Fibroblast of skin of back (primary cell): Measurements from ENCODE around the gene ASXL1. TPM values are rescaled to one million over a fixed set of nuclear protein-coding genes. Genes with fewer than 3 reads are reported as not detected.
A peak's percentile ranks its signal among the peaks of the same experiment; 100 is the strongest.
"Not testable (repeated sequence)": the region's sequence is repeated elsewhere in the genome, so short reads cannot be mapped to it uniquely, and the experiment has no call there.

ENCODE experiments used
- DNase-seq: peaks from one replicate; pipeline ENCODE4 v3.0.0-alpha.2; 2013
- polyA plus RNA-seq, 2 experiments: library from polyadenylated mRNA; unstranded; fragments of 120-200 nt; gene quantifications; one replicate each; pipeline ENCODE4 v1.2.1, GENCODE V29; 2013; ENCODE audit not compliant: insufficient read length in 2 of 2

Gene ASXL1
- 48.3 TPM for polyA plus RNA-seq (2013, experiment 1 of 2; ENCODE audit: insufficient read length)
- 35.1 TPM for polyA plus RNA-seq (2013, experiment 2 of 2; ENCODE audit: insufficient read length)

GRCh38 chr20:32357869-32358631 is at the start of gene ASXL1:
TSS of gene ASXL1 (plus strand) at chr20:32358331. CDS start at chr20:32358776, 445 bp downstream.
- DNase-seq: peak; percentile 98

DNA sequence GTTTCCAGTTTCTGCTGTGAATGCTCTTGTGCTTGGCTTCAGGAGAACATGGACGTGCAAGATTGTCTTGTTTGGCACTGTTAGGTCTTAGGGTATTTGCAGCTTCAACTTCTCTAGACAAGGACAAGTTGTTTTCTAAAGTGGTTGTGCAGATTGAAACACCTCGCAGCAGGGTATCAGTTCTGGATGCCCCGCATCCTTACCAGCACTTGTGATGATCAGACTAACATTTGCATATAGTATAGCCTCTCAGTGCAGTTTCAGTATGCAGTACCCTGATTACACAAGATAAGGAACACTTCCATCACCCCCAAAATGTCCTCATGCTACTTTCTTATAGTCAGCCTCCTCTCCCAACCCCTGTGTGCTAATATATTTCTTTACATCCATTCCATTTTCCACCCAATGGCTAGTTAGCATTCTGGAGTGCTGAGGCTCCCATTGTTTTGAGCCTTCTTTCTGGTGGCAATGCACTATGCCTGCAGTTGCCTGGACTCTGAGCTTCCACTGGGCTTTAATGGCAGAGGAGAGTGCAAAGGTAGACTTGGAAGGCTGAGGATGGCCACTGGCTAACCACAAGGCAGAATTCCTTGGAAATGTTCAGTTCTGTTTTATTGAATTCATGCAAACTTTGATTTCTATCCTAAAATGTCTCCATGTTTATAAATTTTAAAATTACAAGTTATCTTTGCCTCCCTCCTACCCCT is 45.3 kb upstream of the ASXL1 start:
- no peak for DNase-seq

GRCh38 chr20:32314768-32315167 is 43.4 kb upstream of the ASXL1 start:
- DNase-seq: no peak

DNA sequence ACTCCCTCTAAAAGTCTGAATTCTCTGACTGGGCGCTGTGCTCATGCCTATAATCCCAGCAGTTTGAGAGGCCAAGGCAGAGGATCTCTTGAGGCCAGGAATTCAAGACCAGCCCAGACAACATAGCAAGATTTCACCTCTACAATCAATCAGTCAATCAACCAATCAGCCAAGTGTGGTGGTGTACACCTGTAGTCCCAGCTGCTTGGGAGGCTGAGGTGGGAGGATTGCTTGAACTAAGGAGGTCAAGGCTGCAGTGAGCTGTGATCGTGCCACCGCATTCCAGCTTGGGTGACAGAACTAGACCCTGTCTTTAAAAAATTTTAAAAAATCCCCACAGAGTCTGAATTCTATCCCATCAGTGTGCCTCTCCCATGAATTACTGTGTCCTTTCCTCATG is 42.7 kb upstream of the ASXL1 start:
- DNase-seq: no peak

- DNase-seq: no peak
Measured at GRCh38 chr20:32315891-32316290, 42.2 kb upstream of the ASXL1 start.

GRCh38 chr20:32316667-32317066 is 41.5 kb upstream of the ASXL1 start:
- DNase-seq: peak; percentile 40

- no peak for DNase-seq
Measured at GRCh38 chr20:32319100-32319499, 39.0 kb upstream of the ASXL1 start.

- DNase-seq: no peak
Measured at GRCh38 chr20:32320305-32320704, 37.8 kb upstream of the ASXL1 start.

GRCh38 chr20:32321390-32321789 is 36.7 kb upstream of the ASXL1 start:
- DNase-seq: no peak

GRCh38 chr20:32322260-32322659 is 35.9 kb upstream of the ASXL1 start:
- DNase-seq: not testable (repeated sequence)

DNA sequence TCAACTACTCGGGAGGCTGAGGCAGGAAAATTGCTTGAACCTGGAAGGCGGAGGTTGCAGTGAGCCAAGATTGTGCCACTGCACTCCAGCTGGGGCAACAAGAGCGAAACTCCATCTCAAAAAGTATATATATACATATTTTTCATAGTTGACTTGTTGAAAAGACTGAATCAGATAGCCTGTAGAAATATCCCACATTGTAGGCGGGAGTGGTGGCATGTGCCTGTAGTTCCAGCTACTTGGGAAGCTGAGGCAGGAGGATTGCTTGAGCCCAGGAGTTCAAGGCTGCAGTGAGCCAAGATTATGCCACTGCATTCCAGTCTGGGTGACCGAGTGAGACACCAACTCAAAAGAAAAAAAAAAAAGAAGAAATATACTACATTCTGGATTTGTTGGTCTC is 34.4 kb upstream of the ASXL1 start:
- DNase-seq: not testable (repeated sequence)

DNA sequence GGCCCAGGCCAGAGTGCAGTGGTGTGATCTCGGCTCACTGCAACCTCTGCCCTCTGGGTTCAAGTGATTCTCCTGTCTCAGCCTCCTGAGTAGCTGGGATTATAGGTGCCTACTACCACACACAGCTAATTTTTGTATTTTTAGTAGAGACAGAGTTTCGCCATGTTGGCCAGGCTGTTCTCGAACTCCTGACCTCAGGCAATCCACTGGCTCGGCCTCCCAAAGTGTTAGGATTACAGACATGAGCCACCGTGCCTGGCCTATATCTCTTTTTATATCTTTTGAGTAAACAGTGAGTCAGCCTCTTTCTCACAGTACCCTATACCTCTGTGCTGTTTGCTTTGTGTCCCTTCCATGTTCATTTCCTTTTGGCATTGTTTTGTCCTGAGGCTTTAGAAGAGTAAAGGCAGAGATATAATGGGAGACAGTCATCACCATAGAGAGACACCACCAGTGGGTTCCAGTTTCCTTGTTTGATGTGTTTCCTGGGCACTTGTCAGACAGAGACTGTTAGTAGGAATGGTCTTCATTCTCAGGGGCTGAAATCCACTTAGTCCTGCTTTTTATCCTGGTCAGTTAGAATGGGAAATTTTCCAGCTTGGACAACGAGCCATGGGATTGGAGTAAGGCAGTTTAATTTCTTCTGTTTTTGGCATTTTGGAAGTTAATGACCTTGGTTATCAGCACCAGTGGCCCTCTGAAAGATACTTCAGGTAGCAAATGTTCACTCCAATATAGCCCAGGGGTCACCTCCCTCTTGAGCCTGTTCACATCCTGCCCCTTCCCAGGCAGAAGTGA is 32.2 kb upstream of the ASXL1 start:
- DNase-seq: peak; percentile 88

GRCh38 chr20:32326504-32326845 is 31.7 kb upstream of the ASXL1 start:
- no peak for DNase-seq

GRCh38 chr20:32327087-32327681 is 30.9 kb upstream of the ASXL1 start:
- DNase-seq: peak; percentile 70

DNA sequence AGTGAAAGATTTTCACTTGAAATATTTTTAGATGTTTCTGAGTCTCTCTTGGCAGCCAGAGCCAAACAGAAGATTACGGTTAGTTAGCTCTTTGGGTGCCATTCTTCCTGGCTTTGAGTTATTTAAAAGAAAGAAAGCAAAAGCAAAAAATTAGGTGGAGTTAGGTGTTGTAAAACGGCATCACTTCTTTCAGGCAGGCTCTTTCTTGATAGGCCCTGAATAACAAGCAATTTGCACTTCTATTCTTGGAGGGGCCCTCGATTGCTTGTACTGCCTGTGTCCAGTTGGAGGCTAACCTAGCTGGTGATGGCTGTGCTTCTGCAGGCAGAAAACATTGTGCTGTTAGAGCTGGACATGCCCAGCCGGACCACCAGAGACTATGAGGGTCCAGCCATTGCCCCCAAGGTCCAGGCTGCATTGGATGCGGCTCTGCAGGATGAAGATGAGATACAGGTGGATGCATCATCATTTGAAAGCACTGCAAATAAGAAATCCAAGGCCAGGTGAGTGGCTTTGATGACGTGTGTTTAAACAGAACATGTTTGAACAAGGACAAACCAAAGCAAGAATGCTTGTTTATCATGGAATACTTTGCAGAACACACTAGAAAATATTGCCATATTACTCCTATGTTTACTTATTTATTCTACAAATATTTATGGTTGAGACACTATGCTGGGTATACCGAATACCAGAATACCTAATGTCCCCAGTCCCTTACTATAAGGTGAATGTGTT is 28.1 kb upstream of the ASXL1 start:
- no peak for DNase-seq

GRCh38 chr20:32330555-32330897 is 27.6 kb upstream of the ASXL1 start:
- DNase-seq: no peak

DNA sequence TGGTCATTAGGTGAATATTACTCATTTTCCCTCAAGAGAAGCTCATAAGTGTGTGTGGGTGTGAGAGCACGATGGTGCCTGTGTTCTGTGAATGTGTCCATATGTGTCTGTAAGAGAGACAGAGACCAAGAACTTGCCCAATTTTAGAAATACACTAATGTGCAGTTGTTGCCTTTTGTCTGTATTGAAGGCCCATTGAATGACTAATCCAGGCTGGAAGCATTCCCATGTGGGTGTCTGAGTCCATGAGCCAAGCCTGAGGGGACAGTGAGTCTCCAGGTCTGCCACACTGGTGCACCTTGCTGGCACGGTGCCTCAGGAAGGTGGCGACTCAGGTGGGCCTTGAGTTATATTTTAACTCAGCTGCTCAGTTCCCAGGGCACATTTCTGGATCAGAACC is 25.5 kb upstream of the ASXL1 start:
- DNase-seq: peak; percentile 68

DNA sequence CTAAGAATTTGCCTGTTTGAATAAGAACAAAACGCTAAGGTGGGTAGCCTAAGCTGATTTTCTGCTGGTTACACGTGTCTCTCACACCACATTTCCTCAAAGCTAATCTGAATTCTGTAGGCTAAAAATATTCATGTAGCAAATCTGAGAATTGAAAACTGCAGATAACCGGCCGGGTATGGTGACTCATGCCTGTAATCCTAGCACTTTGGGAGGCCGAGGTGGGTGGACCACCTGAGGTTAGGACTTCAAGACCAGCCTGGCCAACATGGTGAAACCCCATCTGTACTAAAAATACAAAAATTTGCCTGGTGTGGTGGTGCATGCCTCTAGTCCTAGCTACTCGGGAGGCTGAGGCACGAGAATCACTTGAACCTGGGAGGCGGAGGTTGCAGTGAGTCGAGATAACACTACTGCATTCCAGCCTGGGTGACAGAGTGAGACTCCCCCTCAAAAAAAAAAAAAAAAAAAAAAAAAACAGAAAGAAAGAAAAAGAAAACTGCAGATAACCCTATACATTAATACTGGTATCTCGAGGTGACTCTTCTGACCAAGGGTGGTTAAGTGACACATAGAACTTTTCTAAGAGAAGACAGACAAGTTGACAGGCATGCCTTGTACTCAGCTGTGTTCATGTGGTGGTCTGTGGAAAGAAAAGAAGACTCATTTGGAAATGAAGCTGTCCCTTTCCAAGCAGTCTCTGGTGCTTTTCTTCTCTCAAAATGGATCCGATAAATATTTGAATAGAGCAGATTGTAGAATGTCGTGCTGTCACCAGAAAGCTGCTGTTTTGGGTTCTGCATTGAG is 24.7 kb upstream of the ASXL1 start:
- DNase-seq: no peak

GRCh38 chr20:32333988-32334885 is 23.9 kb upstream of the ASXL1 start:
- DNase-seq: no peak

GRCh38 chr20:32336918-32337347 is 21.2 kb upstream of the ASXL1 start:
- DNase-seq: peak; percentile 57
